Endothelial cell of umbilical vein (primary cell): ENCODE measurements around the gene ASXL1. TPM values are rescaled to one million over a fixed set of nuclear protein-coding genes. Genes with fewer than 3 reads are reported as not detected.

Experiments used
- BruUV-seq: library from RNA; stranded (reverse); fragments of 400-500 nt; replicated peaks from 2 replicates; lab custom pipeline; 2021; lab: Mats Ljungman, UMichigan
- CTCF ChIA-PET: fragments of 300-600, 350-600 bp; sonication (Branson Sonifier 250); formaldehyde crosslinking; loops from one replicate; lab custom pipeline; 2021; ENCODE audit warnings: antibody characterized with exemption, inconsistent platforms; lab: Charles Lee
- POLR2A ChIA-PET: fragments of 300-600, 350-600 bp; sonication (Branson Sonifier 250); formaldehyde crosslinking; loops from one replicate; lab custom pipeline; 2021; ENCODE audit warnings: antibody characterized with exemption, inconsistent platforms; lab: Charles Lee
- DNase-seq: peaks from one replicate; pipeline ENCODE4 v3.0.0-alpha.2; 2011; ENCODE audit warnings: low read depth, low spot score
- FAIRE-seq: peaks from 2 replicates; lab custom pipeline; 2011; peaks lifted over from hg19 to GRCh38; lab: Jason Lieb, UNC
- H2AFZ ChIP-seq: 2 replicates; pipeline ENCODE4 v1.6.0; 2012; ENCODE audit warnings: low read depth, low read length, control low read depth, inconsistent platforms
- H3K27ac ChIP-seq: 2 replicates; pipeline ENCODE4 v1.5.1; 2011; ENCODE audit warnings: low read depth, mild to moderate bottlenecking, control low read depth, low read length, moderate library complexity; ENCODE audit not compliant: insufficient read depth
- H3K27me3 ChIP-seq, 2 experiments: 2 replicates each; pipeline versions ENCODE4 v1.6.0 to v1.6.1; 2011; ENCODE audit warnings: low read length in 2 of 2, mixed read lengths in 1 of 2; ENCODE audit not compliant: control insufficient read depth in 2 of 2, insufficient read depth in 2 of 2
- H3K36me3 ChIP-seq, 2 experiments: 2 replicates in 1 of 2; 3 replicates in 1 of 2; pipeline ENCODE4 v1.5.1; 2011; ENCODE audit warnings: low read length in 2 of 2, mild to moderate bottlenecking in 1 of 2, moderate library complexity in 1 of 2; ENCODE audit not compliant: control insufficient read depth in 2 of 2, insufficient read depth in 2 of 2; ENCODE audit errors: extremely low read depth in 1 of 2
- H3K4me1 ChIP-seq: 3 replicates; pipeline ENCODE4 v1.5.1; 2011; ENCODE audit warnings: mild to moderate bottlenecking, low read length; ENCODE audit not compliant: control insufficient read depth, insufficient read depth; ENCODE audit errors: extremely low read depth
- H3K4me2 ChIP-seq: 2 replicates; pipeline ENCODE4 v1.6.1; 2011; ENCODE audit warnings: low read length, control low read depth, mixed read lengths; ENCODE audit not compliant: insufficient read depth
- H3K4me3 ChIP-seq, 3 experiments: fragments of 200-600 bp in 1 of 3; sonication (generic), shearing (Covaris generic) in 1 of 3; replicated peaks in 1 of 3; 2 replicates each; pipeline ENCODE4 v1.5.1; 2011 to 2016; ENCODE audit warnings: control low read depth in 3 of 3, low read length in 3 of 3, mild to moderate bottlenecking in 2 of 3, inconsistent platforms in 1 of 3, low read depth in 1 of 3, moderate library complexity in 1 of 3; ENCODE audit not compliant: insufficient read depth in 1 of 3
- H3K79me2 ChIP-seq: 2 replicates; pipeline ENCODE4 v1.6.0; 2012; ENCODE audit warnings: low read length, inconsistent platforms; ENCODE audit not compliant: control insufficient read depth, insufficient read depth
- H3K9ac ChIP-seq: replicated peaks from 2 replicates; pipeline ENCODE3; 2011; ENCODE audit warnings: low read length, control low read depth; ENCODE audit not compliant: insufficient read depth; ENCODE audit errors: extremely low read depth
- H3K9me1 ChIP-seq: replicated peaks from 3 replicates; pipeline ENCODE4 v1.6.0; 2011; ENCODE audit warnings: mild to moderate bottlenecking, low read length; ENCODE audit not compliant: control insufficient read depth, insufficient read depth; ENCODE audit errors: extremely low read depth
- H3K9me3 ChIP-seq: replicated peaks from 2 replicates; pipeline ENCODE4 v1.5.1; 2012; ENCODE audit warnings: low read length, inconsistent platforms; ENCODE audit not compliant: control insufficient read depth, insufficient read depth
- H4K20me1 ChIP-seq: replicated peaks from 2 replicates; pipeline ENCODE3; 2011; ENCODE audit warnings: mild to moderate bottlenecking, low read length; ENCODE audit not compliant: control insufficient read depth, insufficient read depth; ENCODE audit errors: extremely low read depth
- EZH2 ChIP-seq: IDR thresholded peaks from 2 replicates; pipeline ENCODE4 v1.6.1; 2012; ENCODE audit warnings: borderline replicate concordance, low read depth, mild to moderate bottlenecking, moderate library complexity, low read length, inconsistent platforms; ENCODE audit not compliant: severe bottlenecking
- FOS ChIP-seq: IDR thresholded peaks from 2 replicates; pipeline ENCODE4 v1.6.1; 2011; ENCODE audit warnings: mild to moderate bottlenecking, low read length, moderate library complexity, borderline replicate concordance; ENCODE audit not compliant: insufficient read depth
- GATA2 ChIP-seq: IDR thresholded peaks from 2 replicates; pipeline ENCODE4 v1.7.0; 2011; ENCODE audit warnings: low read depth, mild to moderate bottlenecking, moderate library complexity, mixed read lengths, low read length; ENCODE audit not compliant: insufficient read length, insufficient read depth
- JUN ChIP-seq: IDR thresholded peaks from 2 replicates; pipeline ENCODE4 v1.6.1; 2011; ENCODE audit warnings: borderline replicate concordance, low read depth; ENCODE audit not compliant: insufficient read length, insufficient read depth
- MYC ChIP-seq: IDR thresholded peaks from one replicate; pipeline ENCODE4 v1.6.1; 2011; ENCODE audit warnings: mild to moderate bottlenecking, low read depth, low read length
- POLR2A ChIP-seq: IDR thresholded peaks from 2 replicates; pipeline ENCODE4 v1.6.1; 2012; ENCODE audit warnings: low read depth, mild to moderate bottlenecking, control low read depth, low read length
- POLR2AphosphoS5 ChIP-seq: IDR thresholded peaks from 2 replicates; pipeline ENCODE4 v1.6.1; 2012; ENCODE audit warnings: low read depth, mild to moderate bottlenecking, control low read depth, low read length, moderate library complexity; ENCODE audit not compliant: insufficient read depth
- dilution Hi-C: fragments of 300-500 bp; cut with MboI; formaldehyde crosslinking; loops from one replicate; pipeline ENCODE4 v1.15.0; 2019; ENCODE audit warnings: low sequenced_read_pairs; ENCODE audit not compliant: extremely low pct_ligation_motif_present
- intact Hi-C: fragments of 100-400 bp; cut with micrococcal nuclease; formaldehyde crosslinking; loops from one replicate; pipeline ENCODE4 v1.10.0; 2022
- polyA plus RNA-seq, 4 experiments: library from polyadenylated mRNA; depleted of rRNA in 3 of 4; stranded (reverse) in 3 of 4; unstranded in 1 of 4; fragments of >200 nt; gene quantifications; 2 replicates each; pipeline versions ENCODE4 v1.2.1 to v1.2.3, GENCODE V29; 2011 to 2012; ENCODE audit warnings: missing spikeins in 1 of 4
- total RNA-seq: library from RNA; stranded (reverse); gene quantifications from 2 replicates; pipeline ENCODE4 v1.2.3, GENCODE V29; 2021
- TF ChIP-seq, protein P1 (sequence below): IDR thresholded peaks from 2 replicates; pipeline ENCODE4 v1.6.1; 2011; ENCODE audit not compliant: insufficient read depth, insufficient read length
- TF ChIP-seq, protein P2 (sequence below), 2 donors: IDR thresholded peaks; 1 replicate in 1 of 2; 2 replicates in 1 of 2; pipeline ENCODE4 v1.5.1; 2011; ENCODE audit warnings: low read length in 2 of 2, mild to moderate bottlenecking in 2 of 2, moderate library complexity in 2 of 2, control low read depth in 1 of 2, inconsistent platforms in 1 of 2, low read depth in 1 of 2; ENCODE audit not compliant: insufficient read depth in 1 of 2; ENCODE audit errors: extremely low read depth in 1 of 2

Gene ASXL1
- total and polyA plus RNA-seq, 2 donors (not counting 3 experiments of a cell fraction or from before 2014, with no cell fraction given) = 45.4 to 101 TPM

DNA sequence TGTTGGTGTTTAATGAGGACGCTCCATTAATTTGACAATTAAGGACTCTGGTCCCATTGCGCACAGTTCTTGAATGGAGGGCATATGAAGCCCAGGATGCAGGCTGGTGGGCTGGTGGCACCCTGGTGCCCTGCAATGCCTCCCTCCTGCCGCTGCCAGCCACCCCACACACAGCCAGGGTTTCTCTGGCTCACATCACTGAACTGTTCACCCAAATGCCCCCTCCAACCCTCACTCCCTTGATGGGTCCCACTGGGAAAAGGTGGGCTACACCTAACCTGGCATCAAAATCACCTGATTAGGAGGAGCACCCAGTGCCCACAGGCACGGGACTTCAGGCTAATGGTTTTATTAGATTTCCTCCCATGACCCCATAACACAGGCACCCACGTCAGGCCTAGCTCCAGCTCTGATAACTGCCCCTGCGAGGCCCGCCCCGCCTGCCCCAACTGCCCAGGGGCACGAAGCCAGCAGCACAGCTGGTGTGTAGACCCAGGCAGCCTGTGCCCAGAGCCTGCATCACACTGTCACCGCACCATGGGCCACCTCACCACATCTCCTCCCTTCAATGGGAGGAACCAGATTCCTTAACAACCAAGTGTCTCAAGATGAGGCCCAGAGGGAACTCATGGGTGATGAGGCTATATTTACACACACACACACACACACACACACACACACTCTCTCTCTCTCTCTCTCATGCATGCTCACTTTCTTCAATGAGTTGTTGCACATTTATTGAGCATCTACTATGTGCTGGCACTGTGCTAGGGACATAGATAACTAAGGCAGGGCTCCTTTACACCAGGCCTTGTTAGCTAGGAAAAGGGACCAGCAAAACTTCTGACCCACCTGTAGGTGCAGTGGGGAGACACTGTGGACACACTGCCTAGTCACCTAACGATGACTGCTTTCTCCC, 119.7 kb downstream of the ASXL1 start:
- Histone ChIP-seq H3K4me3 (no peak overlapping the region), H3K4me2 (peak overlapping the region; percentile 32), H3K79me2 (peaks cover 97% of the 10 kb centered on the region), H3K36me3 (peaks cover 0 to 3% of the 10 kb centered on the region in 2 experiments), H3K27ac (peak overlapping the region; percentile 94), H4K20me1 (peaks cover 2% of the 10 kb centered on the region), H3K9me1 (no peaks in the 10 kb centered on the region), H3K27me3 (no peaks in the 10 kb centered on the region), H2AFZ (no peak overlapping the region), H3K9me3 (no peaks in the 10 kb centered on the region), H3K9ac (no peak overlapping the region), H3K4me1 (peaks cover 85% of the 10 kb centered on the region)
- ChIA-PET CTCF (interaction anchor here (1.0 to 1.3 kb wide), 2 partner anchors 20 to 35 kb away, joined by 3 to 4 read pairs; no protein-coding TSS in a partner anchor), POLR2A (no interaction called here)
- intact Hi-C loops (no loop called here), dilution Hi-C loops (no loop called here)
- DNase-seq = no peak
- FAIRE-seq = no peak
- BruUV-seq = no TSS peak
- TF ChIP-seq, protein P1, sequence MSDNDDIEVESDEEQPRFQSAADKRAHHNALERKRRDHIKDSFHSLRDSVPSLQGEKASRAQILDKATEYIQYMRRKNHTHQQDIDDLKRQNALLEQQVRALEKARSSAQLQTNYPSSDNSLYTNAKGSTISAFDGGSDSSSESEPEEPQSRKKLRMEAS = no peak

DNA sequence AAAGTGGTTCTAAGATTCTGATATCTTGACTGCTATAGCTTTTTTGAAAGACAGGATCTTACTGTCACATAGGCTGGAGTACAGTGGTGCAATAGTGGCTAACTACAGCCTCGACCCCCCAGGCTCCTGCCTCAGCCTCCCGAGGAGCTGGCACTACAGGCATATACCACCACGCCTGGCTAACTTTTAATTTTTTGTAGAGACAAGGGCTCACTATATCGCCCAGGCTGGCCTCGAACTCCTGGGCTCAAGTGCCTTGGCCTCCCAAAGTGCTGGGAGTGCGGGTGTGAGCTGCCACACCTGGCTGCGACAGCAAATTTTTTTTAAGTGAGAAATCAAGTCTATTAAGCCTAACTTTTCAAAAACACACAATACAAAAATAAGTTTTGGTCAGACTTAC, 120.4 kb downstream of the ASXL1 start:
- H3K27me3 ChIP-seq = no peaks in the 10 kb centered on the region
- ChIA-PET CTCF (interaction anchor here (1.0 kb wide), 1 partner anchor 19 kb away, joined by 4 read pairs; no protein-coding TSS in a partner anchor), POLR2A (no interaction called here)
- TF ChIP-seq FOS = no peak
- TF ChIP-seq, protein P2, sequence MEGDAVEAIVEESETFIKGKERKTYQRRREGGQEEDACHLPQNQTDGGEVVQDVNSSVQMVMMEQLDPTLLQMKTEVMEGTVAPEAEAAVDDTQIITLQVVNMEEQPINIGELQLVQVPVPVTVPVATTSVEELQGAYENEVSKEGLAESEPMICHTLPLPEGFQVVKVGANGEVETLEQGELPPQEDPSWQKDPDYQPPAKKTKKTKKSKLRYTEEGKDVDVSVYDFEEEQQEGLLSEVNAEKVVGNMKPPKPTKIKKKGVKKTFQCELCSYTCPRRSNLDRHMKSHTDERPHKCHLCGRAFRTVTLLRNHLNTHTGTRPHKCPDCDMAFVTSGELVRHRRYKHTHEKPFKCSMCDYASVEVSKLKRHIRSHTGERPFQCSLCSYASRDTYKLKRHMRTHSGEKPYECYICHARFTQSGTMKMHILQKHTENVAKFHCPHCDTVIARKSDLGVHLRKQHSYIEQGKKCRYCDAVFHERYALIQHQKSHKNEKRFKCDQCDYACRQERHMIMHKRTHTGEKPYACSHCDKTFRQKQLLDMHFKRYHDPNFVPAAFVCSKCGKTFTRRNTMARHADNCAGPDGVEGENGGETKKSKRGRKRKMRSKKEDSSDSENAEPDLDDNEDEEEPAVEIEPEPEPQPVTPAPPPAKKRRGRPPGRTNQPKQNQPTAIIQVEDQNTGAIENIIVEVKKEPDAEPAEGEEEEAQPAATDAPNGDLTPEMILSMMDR (IDR thresholded peaks at IDR 0.05; ENCODE audit: extremely low read depth in 1 of 2, insufficient read depth in 1 of 2, low read depth in 1 of 2, low read length in 2 of 2) = no peak
- TF ChIP-seq, protein P1 = no peak
- TF ChIP-seq POLR2AphosphoS5 = no peak
- no peak for TF ChIP-seq JUN
- TF ChIP-seq EZH2 = no peak
- TF ChIP-seq POLR2A = no peak
- TF ChIP-seq MYC = no peak
- no peak for TF ChIP-seq GATA2
- dilution Hi-C loops (no loop called here), intact Hi-C loops (no loop called here)
- H3K36me3 ChIP-seq = no peaks in the 10 kb centered on the region
- H3K4me2 ChIP-seq = no peak overlapping the region
- no peak overlapping the region for H3K4me3 ChIP-seq
- peaks cover 78% of the 10 kb centered on the region for H3K4me1 ChIP-seq
- no peak overlapping the region for H2AFZ ChIP-seq
- peaks cover 2% of the 10 kb centered on the region for H4K20me1 ChIP-seq
- no peak for DNase-seq
- H3K9me3 ChIP-seq = no peaks in the 10 kb centered on the region
- H3K27ac ChIP-seq = no peak overlapping the region
- H3K79me2 ChIP-seq = peaks cover 93% of the 10 kb centered on the region
- FAIRE-seq = no peak
- BruUV-seq = no TSS peak
- no peaks in the 10 kb centered on the region for H3K9me1 ChIP-seq
- no peak overlapping the region for H3K9ac ChIP-seq
